22Rv1 (cell line): Measurements from ENCODE around the gene ULBP1.

Experiments used
- ZFX ChIP-seq: fragments of 450-650 bp; IDR thresholded peaks from 2 replicates; pipeline ENCODE4 v1.6.1; 2017; ENCODE audit warnings: antibody characterized with exemption, borderline replicate concordance
- TF ChIP-seq, protein P1 (sequence below): fragments of 450-650 bp; IDR thresholded peaks from 2 replicates; pipeline ENCODE4 v1.5.1; 2017; ENCODE audit warnings: mild to moderate bottlenecking

DNA sequence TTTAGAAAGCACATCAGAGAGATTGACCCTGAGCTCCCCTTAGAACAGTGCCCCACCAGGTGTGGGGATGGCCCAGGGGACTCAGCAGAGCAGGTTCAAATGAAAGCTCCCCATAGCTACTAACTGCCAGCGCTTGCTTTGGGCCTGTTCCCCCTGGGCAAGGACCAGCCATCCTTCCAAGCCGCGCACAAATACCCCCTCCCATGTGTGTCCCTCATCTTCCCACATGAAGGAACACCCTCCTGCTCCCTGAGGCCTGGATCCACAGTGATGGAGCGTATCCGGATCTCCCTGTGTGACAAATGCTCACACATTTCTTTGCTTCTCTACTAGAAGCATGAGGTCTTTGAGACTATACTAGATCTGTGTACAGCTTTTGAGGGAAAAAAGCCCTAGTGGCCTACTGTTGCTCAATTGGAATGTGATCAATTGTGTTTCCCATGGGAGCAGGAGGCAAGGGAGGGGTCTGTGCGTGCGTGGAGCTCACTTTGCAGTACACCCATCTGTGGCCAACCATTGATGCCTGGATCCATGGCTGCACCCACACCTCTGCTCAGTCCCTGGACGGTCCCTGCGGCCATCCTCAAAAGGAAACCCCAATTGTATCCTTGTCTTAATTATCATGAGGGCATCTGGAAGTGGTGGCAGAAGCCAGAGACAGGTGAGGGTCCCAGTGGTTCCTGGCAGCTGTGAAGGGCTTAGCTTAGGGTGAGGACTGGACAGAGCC, 39.4 kb upstream of the ULBP1 start:
- TF ChIP-seq, protein P1, sequence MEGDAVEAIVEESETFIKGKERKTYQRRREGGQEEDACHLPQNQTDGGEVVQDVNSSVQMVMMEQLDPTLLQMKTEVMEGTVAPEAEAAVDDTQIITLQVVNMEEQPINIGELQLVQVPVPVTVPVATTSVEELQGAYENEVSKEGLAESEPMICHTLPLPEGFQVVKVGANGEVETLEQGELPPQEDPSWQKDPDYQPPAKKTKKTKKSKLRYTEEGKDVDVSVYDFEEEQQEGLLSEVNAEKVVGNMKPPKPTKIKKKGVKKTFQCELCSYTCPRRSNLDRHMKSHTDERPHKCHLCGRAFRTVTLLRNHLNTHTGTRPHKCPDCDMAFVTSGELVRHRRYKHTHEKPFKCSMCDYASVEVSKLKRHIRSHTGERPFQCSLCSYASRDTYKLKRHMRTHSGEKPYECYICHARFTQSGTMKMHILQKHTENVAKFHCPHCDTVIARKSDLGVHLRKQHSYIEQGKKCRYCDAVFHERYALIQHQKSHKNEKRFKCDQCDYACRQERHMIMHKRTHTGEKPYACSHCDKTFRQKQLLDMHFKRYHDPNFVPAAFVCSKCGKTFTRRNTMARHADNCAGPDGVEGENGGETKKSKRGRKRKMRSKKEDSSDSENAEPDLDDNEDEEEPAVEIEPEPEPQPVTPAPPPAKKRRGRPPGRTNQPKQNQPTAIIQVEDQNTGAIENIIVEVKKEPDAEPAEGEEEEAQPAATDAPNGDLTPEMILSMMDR, result no peak
- no peak for TF ChIP-seq ZFX
